Raji (cell line): ENCODE data around the gene S1PR4.

Experiments
- POLR2A ChIP-seq: IDR thresholded peaks from 2 replicates; pipeline ENCODE4 v1.6.1; 2011; ENCODE audit warnings: low read depth, low read length, control low read depth; ENCODE audit not compliant: insufficient read depth

S1PR4 gene

DNA sequence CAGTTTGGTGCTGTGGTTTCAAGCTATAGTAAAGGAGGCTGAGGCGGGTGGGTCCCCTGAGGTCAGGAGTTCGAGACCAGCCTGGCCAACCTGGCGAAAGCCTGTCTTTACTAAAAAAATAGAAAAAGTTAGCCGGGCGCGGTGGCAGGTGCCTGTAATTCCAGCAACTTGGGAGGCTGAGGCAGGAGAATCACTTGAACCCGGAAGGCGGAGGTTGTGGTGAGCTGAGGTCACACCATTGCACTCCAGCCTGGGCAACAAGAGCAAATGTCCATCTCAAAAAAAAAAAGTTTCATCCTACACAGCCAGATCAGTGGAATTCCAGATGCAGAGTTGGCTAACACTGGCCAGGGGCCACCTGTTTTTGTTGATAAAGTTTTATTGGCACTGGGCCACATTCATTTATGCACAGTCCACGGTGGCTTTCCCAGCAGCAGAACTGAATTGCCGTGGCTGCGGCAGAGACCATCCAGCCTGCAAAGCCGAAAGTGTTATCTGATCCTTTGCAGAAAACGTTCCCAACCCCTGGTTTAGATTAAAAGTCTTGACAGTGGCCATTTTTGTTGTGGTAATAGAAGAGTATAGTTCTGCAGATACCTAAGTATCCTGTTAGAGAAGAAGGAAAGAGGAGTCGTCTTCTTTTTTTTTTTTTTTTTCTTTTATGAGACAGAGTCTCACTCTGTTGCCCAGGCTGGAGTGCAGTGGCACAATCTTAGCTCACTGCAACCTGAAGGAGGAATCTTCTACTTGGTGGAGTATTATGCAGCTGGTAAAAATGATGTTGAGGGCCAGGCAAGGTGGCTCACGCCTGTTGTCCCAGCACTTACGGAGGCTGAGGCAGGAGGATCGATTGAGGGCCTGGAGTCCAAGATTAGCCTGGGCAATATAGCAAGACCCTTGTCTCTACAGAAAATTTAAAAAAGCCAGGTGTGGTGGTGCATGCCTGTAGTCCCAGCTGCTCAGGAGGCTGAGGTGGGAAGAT, 15.8 kb downstream of the S1PR4 start:
- TF ChIP-seq POLR2A = no peak

DNA sequence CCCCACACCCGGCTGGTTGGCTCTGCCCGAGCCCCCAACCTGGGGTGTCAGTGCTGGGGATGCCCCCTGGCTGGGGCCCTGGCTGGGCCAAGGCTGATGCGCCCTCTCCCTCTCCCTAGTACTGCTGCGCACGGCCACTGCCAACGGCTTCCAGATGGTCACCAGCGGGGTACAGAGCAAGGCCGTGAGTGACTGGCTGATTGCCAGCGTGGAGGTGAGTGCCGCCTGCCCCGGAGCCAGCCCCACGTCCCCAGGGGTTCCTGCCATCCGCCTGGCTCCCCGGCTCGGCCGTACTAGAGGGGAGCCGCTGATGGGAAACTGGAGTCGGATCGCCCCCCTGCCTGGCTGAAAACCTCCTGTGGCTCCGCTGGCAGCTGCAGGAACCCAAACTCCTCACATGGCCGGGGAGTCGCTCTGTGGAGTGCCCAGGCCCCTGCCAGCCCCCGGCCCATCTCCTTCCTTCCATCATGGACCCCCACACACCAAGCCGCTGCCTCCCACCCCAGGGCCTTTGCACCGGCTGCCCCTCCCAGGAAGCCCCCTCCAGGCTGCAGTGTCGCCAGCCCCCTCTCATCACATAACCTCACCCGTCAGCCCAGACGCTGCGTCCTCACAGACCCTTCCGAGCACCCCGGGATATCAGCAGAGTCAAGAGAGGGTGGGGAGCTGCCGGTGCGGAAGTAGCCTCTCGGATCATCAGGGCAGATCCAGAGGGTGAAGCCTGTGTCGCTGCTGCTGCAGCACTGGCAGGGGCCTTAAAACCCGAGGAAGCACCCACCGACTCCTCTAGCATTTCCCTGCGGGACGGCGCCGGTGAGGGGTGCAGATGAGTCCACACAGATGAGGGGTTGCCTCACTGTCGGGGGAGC, 17.7 kb downstream of the S1PR4 start:
- TF ChIP-seq POLR2A = no peak

GRCh38 chr19:3196933-3197205, 18.3 kb downstream of the S1PR4 start:
- TF ChIP-seq POLR2A = no peak

DNA sequence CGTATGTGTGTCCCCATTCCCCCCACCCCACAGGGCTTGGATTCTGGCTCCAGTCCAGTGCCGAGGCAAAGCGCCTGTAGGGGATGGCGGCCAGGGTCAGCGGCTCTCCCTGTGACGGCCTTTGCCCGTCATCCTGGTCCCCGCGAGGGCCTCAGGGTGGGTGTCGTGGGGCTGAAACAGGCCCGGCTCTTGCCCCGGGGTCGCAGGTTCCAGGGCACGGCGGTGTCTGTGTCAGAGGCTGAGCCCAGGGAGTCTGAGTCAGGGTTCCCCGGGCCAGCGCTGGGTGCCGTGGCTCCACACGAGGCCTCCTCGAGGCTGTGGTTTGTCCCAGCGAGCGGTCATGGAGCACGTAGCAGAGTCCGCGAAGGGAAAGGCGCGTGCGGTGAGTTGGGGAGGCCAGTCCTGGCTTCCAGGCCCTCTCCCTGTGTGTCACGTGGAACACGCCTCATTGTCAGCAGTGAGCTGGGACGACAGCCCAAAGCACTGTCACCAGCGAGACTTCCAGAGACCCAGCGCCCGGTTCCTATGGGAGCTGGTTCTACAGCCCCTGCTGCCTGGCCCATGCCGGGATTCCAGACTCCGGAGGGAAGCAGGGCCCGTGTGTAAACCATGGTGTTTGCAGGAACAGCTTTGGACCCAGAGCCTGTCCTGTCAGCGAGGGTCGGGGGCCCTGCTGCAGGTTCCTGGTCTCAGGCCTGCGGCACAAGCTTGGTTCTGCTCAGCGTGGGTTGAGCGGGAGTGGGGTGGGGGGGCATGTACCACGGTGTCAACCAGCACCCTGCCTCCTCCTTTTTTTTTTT, 20.5 kb downstream of the S1PR4 start:
- no peak for TF ChIP-seq POLR2A

GRCh38 chr19:3201072-3201700, 22.6 kb downstream of the S1PR4 start:
- no peak for TF ChIP-seq POLR2A

DNA sequence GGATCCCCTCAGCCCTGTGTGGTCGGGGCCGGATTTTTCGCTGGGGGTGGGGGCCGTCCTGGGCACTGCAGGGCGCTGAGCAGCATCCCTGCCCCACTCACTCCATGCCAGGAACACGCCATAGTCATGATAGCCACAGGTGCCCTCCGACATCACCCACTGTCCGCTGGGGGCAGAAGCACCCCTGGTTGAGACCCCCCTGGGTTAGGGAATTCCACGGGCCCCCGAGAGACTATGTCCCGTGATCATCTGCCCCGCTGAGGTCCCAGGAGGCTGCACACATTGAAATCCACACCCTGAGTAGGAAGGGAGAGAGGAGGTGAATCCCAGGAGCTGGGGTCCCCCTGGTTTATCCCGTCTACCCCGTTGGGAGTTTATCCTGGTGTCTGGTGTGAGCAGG, 23.3 kb downstream of the S1PR4 start:
- no peak for TF ChIP-seq POLR2A

DNA sequence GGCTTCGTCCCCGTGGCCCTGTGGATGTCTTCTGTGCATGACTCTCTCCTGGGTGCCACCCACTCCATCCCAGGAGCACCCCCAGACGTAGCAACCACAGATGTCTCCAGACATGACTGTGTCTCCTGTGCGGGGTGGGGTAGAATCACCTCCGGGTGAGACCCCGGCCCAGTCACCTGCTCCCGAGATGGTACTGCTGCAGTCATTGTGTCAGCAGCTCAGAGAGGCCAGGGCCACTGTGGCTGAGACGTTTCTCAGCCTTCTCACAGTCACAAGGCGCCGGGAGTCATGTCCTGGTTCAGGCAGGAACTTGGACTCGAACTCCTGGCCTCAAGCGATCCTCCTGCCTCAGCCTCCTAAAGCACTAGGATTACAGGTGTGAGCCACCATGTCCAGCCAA, 23.8 kb downstream of the S1PR4 start:
- TF ChIP-seq POLR2A = no peak

DNA sequence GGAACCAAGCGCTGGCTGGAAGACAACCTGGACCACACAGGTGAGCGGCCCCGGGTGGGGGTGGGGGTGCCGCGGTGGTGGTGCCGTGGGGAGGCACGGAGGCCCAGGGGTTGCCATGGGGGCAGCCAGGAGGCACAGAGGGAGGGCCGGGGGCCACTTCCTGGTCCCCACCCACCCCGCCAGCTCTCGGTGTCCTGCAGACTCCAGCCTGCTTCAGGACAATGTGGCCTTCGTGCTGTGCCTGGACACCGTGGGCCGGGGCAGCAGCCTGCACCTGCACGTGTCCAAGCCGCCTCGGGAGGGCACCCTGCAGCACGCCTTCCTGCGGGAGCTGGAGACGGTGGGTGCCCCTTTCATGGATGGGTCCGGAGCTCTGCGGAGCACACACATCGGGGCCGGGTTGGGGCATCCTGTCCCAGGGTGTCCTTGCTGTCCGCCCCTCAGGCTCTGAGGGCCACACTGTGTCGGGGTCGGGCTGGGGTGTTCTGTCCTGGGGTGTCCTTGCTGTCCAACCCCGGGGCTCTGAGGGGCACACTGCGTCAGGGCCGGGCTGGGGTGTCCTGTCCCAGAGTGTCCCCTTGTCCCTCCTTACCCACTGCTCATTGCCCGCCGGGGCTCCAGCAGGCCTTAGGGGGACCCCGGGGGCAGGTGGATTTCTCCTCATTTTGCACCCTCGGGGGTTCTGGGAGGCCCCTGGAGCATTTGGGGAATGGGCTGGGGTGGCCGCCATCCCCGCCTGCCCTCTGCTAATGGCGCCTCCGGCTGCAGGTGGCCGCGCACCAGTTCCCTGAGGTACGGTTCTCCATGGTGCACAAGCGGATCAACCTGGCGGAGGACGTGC, 25.5 kb downstream of the S1PR4 start:
- TF ChIP-seq POLR2A = no peak

DNA sequence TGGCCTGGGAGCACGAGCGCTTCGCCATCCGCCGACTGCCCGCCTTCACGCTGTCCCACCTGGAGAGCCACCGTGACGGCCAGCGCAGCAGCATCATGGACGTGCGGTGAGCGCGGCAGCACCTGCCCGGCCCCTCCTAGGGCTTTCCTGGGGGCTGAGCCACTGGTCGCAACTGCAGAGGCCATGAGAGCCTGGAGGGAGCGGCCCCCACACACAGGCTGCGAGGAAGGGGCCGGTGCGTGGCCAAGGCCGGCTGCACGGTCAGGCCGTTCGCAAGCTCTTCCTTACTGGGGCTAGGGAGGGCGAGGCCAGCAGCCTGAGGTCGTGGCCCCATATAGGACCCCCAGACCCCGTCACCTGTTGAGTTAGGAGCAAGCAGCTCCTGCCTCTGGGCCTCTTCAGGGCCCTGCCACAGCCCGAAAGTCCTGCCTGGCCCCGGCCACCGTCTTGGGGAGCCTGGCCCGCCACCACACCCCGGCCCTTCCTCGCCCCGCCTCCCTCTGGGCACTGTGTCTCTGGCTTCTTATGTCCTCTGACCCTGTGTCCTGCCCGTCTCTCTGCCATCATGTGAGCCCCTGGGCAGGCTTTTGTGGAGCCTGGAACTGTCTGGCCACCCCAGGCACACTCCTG, 26.2 kb downstream of the S1PR4 start:
- no peak for TF ChIP-seq POLR2A

DNA sequence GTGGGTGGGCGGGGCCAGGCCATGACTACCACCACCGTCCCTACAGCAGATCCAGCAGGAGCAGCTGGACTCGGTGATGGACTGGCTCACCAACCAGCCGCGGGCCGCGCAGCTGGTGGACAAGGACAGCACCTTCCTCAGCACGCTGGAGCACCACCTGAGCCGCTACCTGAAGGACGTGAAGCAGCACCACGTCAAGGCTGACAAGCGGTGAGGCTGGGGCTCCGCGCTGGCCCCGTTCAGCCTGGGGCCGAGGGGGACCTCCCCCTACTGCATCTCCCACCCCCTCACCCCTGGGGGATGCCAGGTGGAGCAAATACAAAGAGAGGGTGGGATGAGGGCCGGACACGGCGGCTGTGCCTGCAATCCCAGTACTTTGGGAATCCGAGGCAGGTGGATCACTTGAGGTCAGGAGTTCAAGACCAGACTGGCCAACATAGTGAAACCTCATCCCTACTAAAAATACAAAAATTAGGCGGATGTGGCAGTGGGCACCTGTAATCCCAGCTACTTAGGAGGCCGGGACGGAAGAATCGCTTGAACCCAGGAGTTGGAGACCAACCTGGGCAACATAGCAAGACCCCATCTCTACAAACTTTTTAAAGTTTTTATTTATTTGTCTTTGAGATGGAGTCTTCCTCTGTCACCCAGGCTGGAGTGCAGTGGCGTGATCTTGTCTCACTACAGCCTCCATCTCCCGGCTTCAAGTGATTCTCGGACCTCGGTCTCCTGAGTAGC, 27.8 kb downstream of the S1PR4 start:
- TF ChIP-seq POLR2A = no peak

GRCh38 chr19:3207461-3208242, 29.1 kb downstream of the S1PR4 start:
- no peak for TF ChIP-seq POLR2A
